GM12878 (cell line): ENCODE measurements around the gene LMAN2L. TPM values are rescaled to one million over a fixed set of nuclear protein-coding genes. Genes with fewer than 3 reads are reported as not detected.

ENCODE experiments used
- ATAC-seq: fragments of 200-7000 bp; cut with Tn5 transposase; 3 replicates; pipeline ENCODE4 v1.9.1; 2020; ENCODE audit warnings: mild to moderate bottlenecking, moderate library complexity
- BruUV-seq: library from RNA; stranded (reverse); fragments of 400-500 nt; replicated peaks from 2 replicates; lab custom pipeline; 2021; lab: Mats Ljungman, UMichigan
- CTCF ChIA-PET: fragments of 300-600 bp; sonication (Branson Sonifier 250); formaldehyde crosslinking; extraction: SDS; loops from one replicate; lab custom pipeline; 2021; ENCODE audit warnings: inconsistent platforms; lab: Yijun Ruan, JAX
- POLR2A ChIA-PET: fragments of 350-600 bp; formaldehyde crosslinking; extraction: SDS; loops from one replicate; lab custom pipeline; 2021; ENCODE audit warnings: inconsistent platforms; lab: Charles Lee
- RAD21 ChIA-PET: fragments of 300-600 bp; sonication (Branson Sonifier 250); formaldehyde crosslinking; loops from one replicate; lab custom pipeline; 2023; ENCODE audit warnings: antibody characterized with exemption; ENCODE audit not compliant: unreplicated experiment; lab: Charles Lee
- SMC1A ChIA-PET: fragments of 300-600 bp; sonication (Branson Sonifier 250); formaldehyde crosslinking; loops from one replicate; lab custom pipeline; 2023; ENCODE audit not compliant: unreplicated experiment, uncharacterized antibody; lab: Charles Lee
- DNase-seq: peaks from one replicate; pipeline ENCODE4 v3.0.0-alpha.2; 2011; ENCODE audit warnings: low read depth, low spot score
- FAIRE-seq: peaks from 3 replicates; lab custom pipeline; 2011; peaks lifted over from hg19 to GRCh38; lab: Jason Lieb, UNC
- H2AFZ ChIP-seq: 2 replicates; pipeline ENCODE4 v1.6.0; 2011; ENCODE audit warnings: low read depth, low read length, control low read depth; ENCODE audit not compliant: control insufficient read depth
- H3K27ac ChIP-seq: 2 replicates; pipeline ENCODE4 v1.5.1; 2011; ENCODE audit warnings: control low read depth; ENCODE audit not compliant: control insufficient read depth, insufficient read depth
- H3K27me3 ChIP-seq, 2 experiments: replicated peaks in 1 of 2; 2 replicates each; pipeline versions ENCODE4 v1.6.0 to v1.6.1; 2011; ENCODE audit warnings: low read length in 1 of 2; ENCODE audit not compliant: control insufficient read depth in 2 of 2, insufficient read depth in 2 of 2
- H3K36me3 ChIP-seq, 2 experiments: 2 replicates each; pipeline ENCODE4 v1.5.1; 2011; ENCODE audit warnings: low read length in 1 of 2; ENCODE audit not compliant: control insufficient read depth in 2 of 2, insufficient read depth in 2 of 2
- H3K4me1 ChIP-seq: 2 replicates; pipeline ENCODE4 v1.6.1; 2011; ENCODE audit warnings: mild to moderate bottlenecking, low read length, moderate library complexity, mixed read lengths; ENCODE audit not compliant: control insufficient read depth, insufficient read depth
- H3K4me2 ChIP-seq: 2 replicates; pipeline ENCODE4 v1.6.0; 2011; ENCODE audit warnings: control low read depth; ENCODE audit not compliant: control insufficient read depth, insufficient read depth
- H3K4me3 ChIP-seq: fragments of 200-600 bp; sonication (generic); 2 replicates; pipeline ENCODE4 v1.5.1; 2016
- H3K79me2 ChIP-seq: 2 replicates; pipeline ENCODE4 v1.6.0; 2011; ENCODE audit warnings: low read length; ENCODE audit not compliant: control insufficient read depth, insufficient read depth
- H3K9ac ChIP-seq: 2 replicates; pipeline ENCODE4 v1.8.0; 2011; ENCODE audit warnings: low read length, control low read depth, mixed read lengths; ENCODE audit not compliant: control insufficient read depth, insufficient read depth
- H3K9me3 ChIP-seq: replicated peaks from 3 replicates; pipeline ENCODE4 v1.5.1; 2011; ENCODE audit warnings: mild to moderate bottlenecking, low read length; ENCODE audit not compliant: control insufficient read depth, insufficient read depth
- H4K20me1 ChIP-seq: 2 replicates; pipeline ENCODE4 v1.6.0; 2011; ENCODE audit not compliant: control insufficient read depth, insufficient read depth
- BCL11A ChIP-seq: IDR thresholded peaks from 2 replicates; pipeline ENCODE4 v1.6.1; 2011; ENCODE audit warnings: low read depth, low read length
- EZH2 ChIP-seq: IDR thresholded peaks from 2 replicates; pipeline ENCODE4 v1.6.1; 2012; ENCODE audit warnings: low read depth, mild to moderate bottlenecking, control low read depth, inconsistent platforms, low read length, borderline replicate concordance; ENCODE audit not compliant: control insufficient read depth
- HDAC6 ChIP-seq: fragments of 200-600 bp; sonication (generic); IDR thresholded peaks from one replicate; pipeline ENCODE4 v1.8.0; 2017; ENCODE audit warnings: antibody characterized with exemption; ENCODE audit not compliant: unreplicated experiment
- HDGF ChIP-seq: fragments of 450-650 bp; IDR thresholded peaks from 2 replicates; pipeline ENCODE4 v1.6.1; 2016; ENCODE audit warnings: antibody characterized with exemption
- MTA3 ChIP-seq: IDR thresholded peaks from 2 replicates; pipeline ENCODE4 v1.6.1; 2012; ENCODE audit warnings: low read length, inconsistent platforms, borderline replicate concordance
- SUZ12 ChIP-seq: fragments of 200-600 bp; sonication (generic); IDR thresholded peaks from one replicate; pipeline ENCODE4 v1.6.1; 2018; ENCODE audit warnings: antibody characterized with exemption, mild to moderate bottlenecking; ENCODE audit not compliant: unreplicated experiment
- TCF12 ChIP-seq: IDR thresholded peaks from 2 replicates; pipeline ENCODE4 v1.6.1; 2011; ENCODE audit warnings: low read depth, mild to moderate bottlenecking, low read length
- TCF7 ChIP-seq: IDR thresholded peaks from 2 replicates; pipeline ENCODE4 v1.6.1; 2014; ENCODE audit warnings: antibody characterized with exemption, borderline replicate concordance
- YY1 ChIP-seq: IDR thresholded peaks from 2 replicates; pipeline ENCODE4 v1.6.1; 2011; ENCODE audit warnings: low read depth, mild to moderate bottlenecking, low read length
- WGBS: methylation state at CpG from one replicate; pipeline ENCODE4 v1.1.6; 2016; ENCODE audit warnings: low lambda C conversion rate; ENCODE audit not compliant: insufficient replicate concordance, insufficient coverage; ENCODE audit errors: missing lambda C conversion rate; 5-methylcytosine and 5-hydroxymethylcytosine counted together
- in situ Hi-C: fragments of 300-500 bp; cut with MboI; formaldehyde crosslinking; loops from 9 replicates; pipeline ENCODE4 v1.14.3; 2018; ENCODE audit warnings: mixed read lengths
- intact Hi-C: fragments of 100-400 bp; cut with micrococcal nuclease; formaldehyde crosslinking; loops from one replicate; pipeline ENCODE4 v1.14.2; 2022; ENCODE audit not compliant: unreplicated experiment
- polyA plus RNA-seq, 11 experiments: library from polyadenylated mRNA; depleted of rRNA in 4 of 11; unstranded in 6 of 11; stranded (reverse) in 5 of 11; fragments of >200 nt; fragmentation: Nextera tagmentation in 4 of 11; fragmentation: Illumina TruSeq in 1 of 11; extraction: Ambion mirVana in 4 of 11; extraction: Trizol in 1 of 11; gene quantifications; 1 replicate in 1 of 11; 2 replicates in 10 of 11; pipeline versions ENCODE4 v1.2.1 to v1.2.3, GENCODE V29; 2011 to 2016; ENCODE audit warnings: inconsistent platforms in 2 of 11, missing spikeins in 2 of 11, low read depth in 1 of 11
- total RNA-seq, 4 experiments: library from RNA; depleted of rRNA in 3 of 4; stranded (reverse); fragments of >200 nt in 3 of 4; fragmentation: Illumina TruSeq in 1 of 4; extraction: Trizol in 1 of 4; gene quantifications; 2 replicates each; pipeline versions ENCODE4 v1.2.1 to v1.2.3, GENCODE V29; 2013 to 2021

LMAN2L gene
- total and polyA plus RNA-seq, 10 of the 15 experiments (the other 5 are each of a cell fraction or from before 2014, with no cell fraction given): 5.7 to 16.3 (median 10.7) TPM

GRCh38 chr2:96692094-96692971 lies 47.5 kb downstream of the LMAN2L start:
- ChIA-PET POLR2A (no interaction called here), RAD21 (interaction anchor here (0.7 kb wide), 1 partner anchor 162 kb away, joined by 3 read pairs; no protein-coding TSS in a partner anchor), CTCF (no interaction called here), SMC1A (no interaction called here)
- 60% methylated on average over 14 of the region's 14 CpGs for WGBS
- Histone ChIP-seq H3K27me3 (no peaks in the 10 kb centered on the region), H2AFZ (no peak overlapping the region), H3K4me1 (no peaks in the 10 kb centered on the region), H3K27ac (no peak overlapping the region), H4K20me1 (no peaks in the 10 kb centered on the region), H3K4me2 (no peak overlapping the region), H3K9ac (no peak overlapping the region), H3K79me2 (no peaks in the 10 kb centered on the region), H3K36me3 (no peaks in the 10 kb centered on the region), H3K4me3 (no peak overlapping the region), H3K9me3 (no peaks in the 10 kb centered on the region)
- in situ Hi-C loops: no loop called here
- FAIRE-seq (no peak), DNase-seq (no peak), ATAC-seq (no peak)
- TF ChIP-seq HDGF: no peak
- no peak for TF ChIP-seq EZH2
- TF ChIP-seq HDAC6: no peak
- no peak for TF ChIP-seq TCF12
- TF ChIP-seq SUZ12: no peak
- no peak for TF ChIP-seq MTA3
- no peak for TF ChIP-seq YY1
- TF ChIP-seq TCF7: no peak
- no peak for TF ChIP-seq BCL11A
- no TSS peak for BruUV-seq
- intact Hi-C loops: no loop called here
